Keratinocyte (primary cell): ENCODE data around the gene TSPOAP1. TPM values are rescaled to one million over a fixed set of nuclear protein-coding genes. Genes with fewer than 3 reads are reported as not detected.

ENCODE experiments used
- DNase-seq: peaks from one replicate; pipeline ENCODE4 v3.0.0-alpha.2; 2011; ENCODE audit warnings: low read depth, missing footprints, low spot score
- FAIRE-seq: peaks from 2 replicates; lab custom pipeline; 2011; peaks lifted over from hg19 to GRCh38; lab: Jason Lieb, UNC
- H2AFZ ChIP-seq: 2 replicates; pipeline ENCODE4 v1.6.0; 2012; ENCODE audit warnings: low read length, control low read depth, inconsistent platforms; ENCODE audit not compliant: control insufficient read depth
- H3K27ac ChIP-seq: 2 replicates; pipeline ENCODE4 v1.5.1; 2011; ENCODE audit warnings: low read length; ENCODE audit not compliant: control insufficient read depth, insufficient read depth
- H3K27me3 ChIP-seq: 3 replicates; pipeline ENCODE4 v1.6.0; 2011; ENCODE audit warnings: low read length; ENCODE audit not compliant: control insufficient read depth, insufficient read depth; ENCODE audit errors: extremely low read depth
- H3K36me3 ChIP-seq, 2 experiments: 2 replicates in 1 of 2; 3 replicates in 1 of 2; pipeline ENCODE4 v1.5.1; 2011; ENCODE audit warnings: low read length in 2 of 2, mild to moderate bottlenecking in 1 of 2; ENCODE audit not compliant: control insufficient read depth in 2 of 2, insufficient read depth in 2 of 2; ENCODE audit errors: extremely low read depth in 1 of 2
- H3K4me1 ChIP-seq: 3 replicates; pipeline ENCODE4 v1.5.1; 2011; ENCODE audit warnings: low read length; ENCODE audit not compliant: control insufficient read depth, insufficient read depth; ENCODE audit errors: extremely low read depth
- H3K4me2 ChIP-seq: 3 replicates; pipeline ENCODE4 v1.6.0; 2011; ENCODE audit warnings: low read depth, low read length; ENCODE audit not compliant: control insufficient read depth, insufficient read depth; ENCODE audit errors: extremely low read depth
- H3K4me3 ChIP-seq, 3 experiments: fragments of 200-600 bp in 1 of 3; sonication (generic) in 1 of 3; 2 replicates in 2 of 3; 3 replicates in 1 of 3; pipeline ENCODE4 v1.5.1; 2011 to 2016; ENCODE audit warnings: low read length in 3 of 3, mild to moderate bottlenecking in 3 of 3, control low read depth in 2 of 3, inconsistent platforms in 1 of 3, low read depth in 1 of 3, mixed read lengths in 1 of 3, mixed run types in 1 of 3, moderate library complexity in 1 of 3; ENCODE audit not compliant: control insufficient read depth in 2 of 3, insufficient read depth in 2 of 3; ENCODE audit errors: extremely low read depth in 1 of 3
- H3K79me2 ChIP-seq: 2 replicates; pipeline ENCODE4 v1.6.0; 2012; ENCODE audit warnings: low read length; ENCODE audit not compliant: control insufficient read depth, insufficient read depth
- H3K9ac ChIP-seq: 3 replicates; pipeline ENCODE4 v1.6.0; 2011; ENCODE audit warnings: low read length; ENCODE audit not compliant: control insufficient read depth, insufficient read depth; ENCODE audit errors: extremely low read depth
- H3K9me1 ChIP-seq: 3 replicates; pipeline ENCODE4 v1.6.0; 2011; ENCODE audit warnings: low read length; ENCODE audit not compliant: control insufficient read depth, insufficient read depth; ENCODE audit errors: extremely low read depth
- H3K9me3 ChIP-seq: 2 replicates; pipeline ENCODE4 v1.5.1; 2012; ENCODE audit warnings: low read depth, low read length; ENCODE audit not compliant: control insufficient read depth
- H4K20me1 ChIP-seq: 3 replicates; pipeline ENCODE4 v1.6.0; 2011; ENCODE audit warnings: low read length; ENCODE audit not compliant: control insufficient read depth, insufficient read depth; ENCODE audit errors: extremely low read depth
- CTCF ChIP-seq, 3 experiments: IDR thresholded peaks in 1 of 3; conservative IDR thresholded peaks in 1 of 3; optimal IDR thresholded peaks in 1 of 3; 2 replicates in 2 of 3; 3 replicates in 1 of 3; pipeline versions ENCODE3 to v1.5.1; 2011; ENCODE audit warnings: low read length in 3 of 3, mild to moderate bottlenecking in 3 of 3, moderate library complexity in 2 of 3, control low read depth in 1 of 3, inconsistent platforms in 1 of 3; ENCODE audit not compliant: insufficient read depth in 2 of 3; ENCODE audit errors: extremely low read depth in 1 of 3
- EZH2 ChIP-seq: IDR thresholded peaks from one replicate; pipeline ENCODE4 v1.6.1; 2012; ENCODE audit warnings: inconsistent platforms, mild to moderate bottlenecking, low read length, moderate library complexity
- dilution Hi-C: fragments of 300-500 bp; cut with MboI; formaldehyde crosslinking; loops from one replicate; pipeline ENCODE4 v1.7.0; 2020; ENCODE audit warnings: low sequenced_read_pairs; ENCODE audit not compliant: extremely low pct_ligation_motif_present
- polyA plus RNA-seq, 5 experiments: library from polyadenylated mRNA; depleted of rRNA in 3 of 5; stranded (reverse) in 3 of 5; stranded (forward) in 1 of 5; unstranded in 1 of 5; fragments of >200 nt; gene quantifications; 1 replicate in 1 of 5; 2 replicates in 3 of 5; 3 replicates in 1 of 5; pipeline versions ENCODE4 v1.2.1 to v1.2.3, GENCODE V29; 2011 to 2012; ENCODE audit warnings: missing spikeins in 2 of 5, low read depth in 1 of 5, low replicate concordance in 1 of 5

TSPOAP1 gene
- polyA plus RNA-seq, 1 donor (not counting 4 experiments of a cell fraction or from before 2014, with no cell fraction given) = 0.04 TPM

- Histone ChIP-seq H2AFZ (no peak overlapping the region), H3K9ac (no peak overlapping the region), H3K27me3 (no peaks in the 10 kb centered on the region), H3K79me2 (peaks cover 21% of the 10 kb centered on the region), H3K4me2 (no peak overlapping the region), H3K9me1 (peaks cover 4% of the 10 kb centered on the region), H3K9me3 (no peaks in the 10 kb centered on the region), H3K27ac (no peak overlapping the region), H3K4me3 (no peak overlapping the region), H3K36me3 (peaks cover 22 to 39% of the 10 kb centered on the region in 2 experiments), H3K4me1 (peaks cover 30% of the 10 kb centered on the region), H4K20me1 (peaks cover 5% of the 10 kb centered on the region)
- dilution Hi-C loops = no loop called here
- no peak for FAIRE-seq
- no peak for DNase-seq
- TF ChIP-seq EZH2 = no peak
- no peak for TF ChIP-seq CTCF (optimal IDR thresholded peaks at IDR 0.05 in 1 of 3, IDR thresholded peaks at IDR 0.05 in 1 of 3, conservative IDR thresholded peaks at IDR 0.05 in 1 of 3; ENCODE audit: extremely low read depth in 1 of 3, insufficient read depth in 2 of 3, low read length in 3 of 3)
Measured at GRCh38 chr17:58367461-58367860, 38.9 kb upstream of the TSPOAP1 start.

GRCh38 chr17:58365980-58366595, 37.5 kb upstream of the TSPOAP1 start:
- Histone ChIP-seq H4K20me1 (peaks cover 5% of the 10 kb centered on the region), H3K36me3 (peaks cover 27 to 48% of the 10 kb centered on the region in 2 experiments), H2AFZ (no peak overlapping the region), H3K27ac (no peak overlapping the region), H3K4me1 (peaks cover 30% of the 10 kb centered on the region), H3K27me3 (no peaks in the 10 kb centered on the region), H3K4me2 (no peak overlapping the region), H3K4me3 (no peak overlapping the region), H3K9ac (no peak overlapping the region), H3K9me3 (no peaks in the 10 kb centered on the region), H3K9me1 (peaks cover 4% of the 10 kb centered on the region), H3K79me2 (peaks cover 20% of the 10 kb centered on the region)
- no peak for DNase-seq
- dilution Hi-C loops = no loop called here
- TF ChIP-seq CTCF (optimal IDR thresholded peaks at IDR 0.05 in 1 of 3, IDR thresholded peaks at IDR 0.05 in 1 of 3, conservative IDR thresholded peaks at IDR 0.05 in 1 of 3; ENCODE audit: extremely low read depth in 1 of 3, insufficient read depth in 2 of 3, low read length in 3 of 3) (no peak), EZH2 (no peak)
- FAIRE-seq = no peak
